T-cell (primary cell): ENCODE measurements around the gene PARD3B. TPM values are rescaled to one million over a fixed set of nuclear protein-coding genes. Genes with fewer than 3 reads are reported as not detected.

ENCODE experiments used
- ATAC-seq, 4 experiments: fragments of 200-7000 bp in 3 of 4; fragments of 150-1000 bp in 1 of 4; cut with Tn5 transposase; replicated peaks in 1 of 4; 1 replicate in 3 of 4; 2 replicates in 1 of 4; pipeline ENCODE4 v1.10.0; 2021; ENCODE audit warnings: moderate library complexity in 3 of 4, mild to moderate bottlenecking in 2 of 4, moderate number of reproducible peaks in 1 of 4
- CTCF ChIA-PET, 2 donors: fragments of 300-600 bp; sonication (Branson Sonifier 250); formaldehyde crosslinking; loops; one replicate each; lab custom pipeline; 2022; ENCODE audit warnings: antibody characterized with exemption in 2 of 2; lab: Charles Lee
- POLR2A ChIA-PET, 2 donors: fragments of 300-600 bp; sonication (Branson Sonifier 250); formaldehyde crosslinking; loops; one replicate each; lab custom pipeline; 2022; ENCODE audit warnings: antibody characterized with exemption in 2 of 2; lab: Charles Lee
- DNase-seq, 35 experiments: peaks; one replicate each; pipeline versions ENCODE4 v3.0.0 to v3.0.0-alpha.2; 2013 to 2023
- H3K27ac ChIP-seq: one replicate; pipeline ENCODE4 v1.5.1; 2013; ENCODE audit warnings: low read length
- H3K27me3 ChIP-seq, 2 experiments: replicated peaks in 1 of 2; 1 replicate in 1 of 2; 2 replicates in 1 of 2; pipeline versions ENCODE4 v1.6.1 to v1.7.0; 2013; ENCODE audit warnings: low read length in 1 of 2, mixed read lengths in 1 of 2; ENCODE audit not compliant: control insufficient read depth in 2 of 2, insufficient read depth in 2 of 2; ENCODE audit errors: extremely low read depth in 1 of 2
- H3K36me3 ChIP-seq, 2 donors: 1 replicate in 1 of 2; 2 replicates in 1 of 2; pipeline versions ENCODE4 v1.6.1 to v1.7.0; 2013; ENCODE audit warnings: low read length in 1 of 2; ENCODE audit not compliant: control insufficient read depth in 2 of 2, insufficient read depth in 1 of 2; ENCODE audit errors: extremely low read depth in 1 of 2
- H3K4me1 ChIP-seq, 2 experiments: 1 replicate in 1 of 2; 2 replicates in 1 of 2; pipeline versions ENCODE4 v1.6.1 to v1.7.0; 2013; ENCODE audit warnings: low read length in 2 of 2, mixed read lengths in 1 of 2; ENCODE audit not compliant: insufficient read depth in 2 of 2, control insufficient read depth in 1 of 2; ENCODE audit errors: extremely low read depth in 1 of 2
- H3K4me3 ChIP-seq, 2 donors: 1 replicate in 1 of 2; 2 replicates in 1 of 2; pipeline versions ENCODE4 v1.5.1 to v1.7.0; 2013; ENCODE audit warnings: mild to moderate bottlenecking in 2 of 2, low read length in 1 of 2, moderate library complexity in 1 of 2; ENCODE audit not compliant: control insufficient read depth in 1 of 2; ENCODE audit errors: extremely low read depth in 1 of 2
- H3K9me3 ChIP-seq: 2 replicates; pipeline ENCODE4 v1.7.0; 2013
- H3K27ac Mint-ChIP-seq, 2 donors: one replicate each; pipeline ENCODE4 v1.8.0; 2020 to 2021; ENCODE audit warnings: mild to moderate bottlenecking in 2 of 2, mixed read lengths in 2 of 2
- H3K27me3 Mint-ChIP-seq, 2 donors: one replicate each; pipeline ENCODE4 v1.8.0; 2021 to 2022; ENCODE audit warnings: mixed read lengths in 2 of 2
- H3K36me3 Mint-ChIP-seq: one replicate; pipeline ENCODE4 v1.8.0; 2021; ENCODE audit warnings: mixed read lengths
- H3K4me1 Mint-ChIP-seq, 3 donors: one replicate each; pipeline ENCODE4 v1.8.0; 2020 to 2022; ENCODE audit warnings: mixed read lengths in 3 of 3, mild to moderate bottlenecking in 1 of 3
- H3K4me3 Mint-ChIP-seq, 3 donors: one replicate each; pipeline ENCODE4 v1.8.0; 2020 to 2022; ENCODE audit warnings: mild to moderate bottlenecking in 3 of 3, mixed read lengths in 3 of 3, moderate library complexity in 3 of 3
- H3K9me3 Mint-ChIP-seq, 3 donors: one replicate each; pipeline ENCODE4 v1.8.0; 2020 to 2022; ENCODE audit warnings: mixed read lengths in 3 of 3
- WGBS: methylation state at CpG from one replicate; pipeline ENCODE4 v1.1.5; 2013; ENCODE audit warnings: missing lambda C conversion rate; ENCODE audit not compliant: insufficient coverage; 5-methylcytosine and 5-hydroxymethylcytosine counted together
- total RNA-seq, 35 experiments: library from RNA in 6 of 35; stranded (reverse) in 6 of 35; fragments of 120-200 nt in 1 of 35; gene quantifications; one replicate each; pipeline versions ENCODE4 v1.2.1 to v1.2.4 and lab custom pipeline; 2013 to 2026

PARD3B gene
- total RNA-seq, 5 donors from 2014 or later (not counting 1 experiment from before 2014, with no cell fraction given) = 0.75 to 2.0 (median 1.6) TPM

DNA sequence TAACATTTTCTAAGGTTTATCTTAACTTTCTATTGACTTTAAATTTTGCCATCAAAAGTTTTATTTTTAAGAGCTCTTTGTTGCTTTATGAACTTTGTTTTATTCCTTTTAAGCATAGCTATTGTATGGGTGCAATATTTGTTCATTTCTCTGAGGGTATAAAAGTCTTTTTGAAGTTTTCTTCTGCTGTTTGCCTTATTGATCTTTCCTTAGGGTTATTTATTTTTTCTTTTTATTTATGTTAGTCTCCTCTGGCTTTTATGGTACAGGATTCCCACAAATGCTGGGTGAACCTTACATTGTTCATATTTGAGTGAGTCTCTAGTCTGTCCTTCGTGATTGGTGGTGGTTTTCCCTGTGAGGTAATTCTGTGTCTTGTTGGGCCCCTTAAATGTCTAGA, 68.4 kb downstream of the PARD3B start:
- DNase-seq (no peak), ATAC-seq (no peak)
- H3K36me3 Mint-ChIP-seq = no peaks in the 10 kb centered on the region
- no peaks in the 10 kb centered on the region for H3K36me3 ChIP-seq
- ChIA-PET CTCF (no interaction called here), POLR2A (no interaction called here)
- H3K4me1 ChIP-seq = no peaks in the 10 kb centered on the region
- no peaks in the 10 kb centered on the region for H3K27me3 ChIP-seq
- H3K4me1 Mint-ChIP-seq = no peaks in the 10 kb centered on the region
- WGBS = no CpG with 5 or more reads among the region's 1 CpG
- no peak overlapping the region for H3K4me3 ChIP-seq
- peaks cover 2 to 11% of the 10 kb centered on the region in 2 donors for H3K27me3 Mint-ChIP-seq
- H3K27ac ChIP-seq = no peak overlapping the region
- no peak overlapping the region for H3K27ac Mint-ChIP-seq
- no peaks in the 10 kb centered on the region for H3K9me3 ChIP-seq
- no peaks in the 10 kb centered on the region for H3K9me3 Mint-ChIP-seq
- H3K4me3 Mint-ChIP-seq = no peak overlapping the region

GRCh38 chr2:204615456-204615855, 70.2 kb downstream of the PARD3B start:
- H3K4me1 ChIP-seq = no peaks in the 10 kb centered on the region

DNA sequence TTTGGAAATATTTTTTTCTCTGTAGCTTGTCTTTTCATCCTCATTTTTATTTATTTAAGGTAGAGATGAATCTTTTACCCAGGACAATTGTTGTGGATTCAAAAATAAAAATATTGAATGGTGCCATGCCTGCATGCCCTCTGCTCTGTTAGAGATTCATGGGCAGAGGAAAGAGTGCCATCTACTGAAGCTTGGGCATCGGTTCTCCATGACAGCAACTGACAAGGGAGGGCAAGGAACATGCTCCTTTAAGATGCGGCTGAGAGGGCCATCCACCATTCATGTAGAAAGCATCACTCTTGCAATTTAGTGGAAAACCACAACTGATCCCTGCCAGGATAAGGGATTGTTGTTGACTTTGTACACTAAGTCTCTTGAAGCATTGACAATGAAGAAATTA, 79.9 kb downstream of the PARD3B start:
- no peaks in the 10 kb centered on the region for H3K36me3 ChIP-seq
- ChIA-PET POLR2A (no interaction called here), CTCF (no interaction called here)
- H3K27me3 ChIP-seq = no peaks in the 10 kb centered on the region
- Mint-ChIP-seq H3K36me3 (no peaks in the 10 kb centered on the region), H3K27ac (no peak overlapping the region), H3K4me3 (no peak overlapping the region), H3K4me1 (no peaks in the 10 kb centered on the region), H3K27me3 (peaks cover 2 to 27% of the 10 kb centered on the region in 2 donors), H3K9me3 (no peaks in the 10 kb centered on the region)
- DNase-seq (no peak), ATAC-seq (no peak)
- no peak overlapping the region for H3K4me3 ChIP-seq
- H3K4me1 ChIP-seq = no peaks in the 10 kb centered on the region
- 67% methylated on average over 1 of the region's 2 CpGs for WGBS
- no peak overlapping the region for H3K27ac ChIP-seq
- no peaks in the 10 kb centered on the region for H3K9me3 ChIP-seq

More at GRCh38 chr2:204615456-204615855, 70.2 kb downstream of the PARD3B start:
- Histone ChIP-seq H3K4me3 (no peak overlapping the region), H3K36me3 (no peaks in the 10 kb centered on the region), H3K9me3 (no peaks in the 10 kb centered on the region), H3K27ac (no peak overlapping the region), H3K27me3 (no peaks in the 10 kb centered on the region)
- DNase-seq = no peak
- H3K36me3 Mint-ChIP-seq = no peaks in the 10 kb centered on the region
- no peak overlapping the region for H3K27ac Mint-ChIP-seq
- WGBS = 85% methylated on average over 4 of the region's 4 CpGs
- H3K27me3 Mint-ChIP-seq = peaks cover 3 to 14% of the 10 kb centered on the region in 2 donors
- CTCF ChIA-PET = no interaction called here
- ATAC-seq = no peak
- no peak overlapping the region for H3K4me3 Mint-ChIP-seq
- POLR2A ChIA-PET = no interaction called here
- H3K9me3 Mint-ChIP-seq = no peaks in the 10 kb centered on the region
- no peaks in the 10 kb centered on the region for H3K4me1 Mint-ChIP-seq

DNA sequence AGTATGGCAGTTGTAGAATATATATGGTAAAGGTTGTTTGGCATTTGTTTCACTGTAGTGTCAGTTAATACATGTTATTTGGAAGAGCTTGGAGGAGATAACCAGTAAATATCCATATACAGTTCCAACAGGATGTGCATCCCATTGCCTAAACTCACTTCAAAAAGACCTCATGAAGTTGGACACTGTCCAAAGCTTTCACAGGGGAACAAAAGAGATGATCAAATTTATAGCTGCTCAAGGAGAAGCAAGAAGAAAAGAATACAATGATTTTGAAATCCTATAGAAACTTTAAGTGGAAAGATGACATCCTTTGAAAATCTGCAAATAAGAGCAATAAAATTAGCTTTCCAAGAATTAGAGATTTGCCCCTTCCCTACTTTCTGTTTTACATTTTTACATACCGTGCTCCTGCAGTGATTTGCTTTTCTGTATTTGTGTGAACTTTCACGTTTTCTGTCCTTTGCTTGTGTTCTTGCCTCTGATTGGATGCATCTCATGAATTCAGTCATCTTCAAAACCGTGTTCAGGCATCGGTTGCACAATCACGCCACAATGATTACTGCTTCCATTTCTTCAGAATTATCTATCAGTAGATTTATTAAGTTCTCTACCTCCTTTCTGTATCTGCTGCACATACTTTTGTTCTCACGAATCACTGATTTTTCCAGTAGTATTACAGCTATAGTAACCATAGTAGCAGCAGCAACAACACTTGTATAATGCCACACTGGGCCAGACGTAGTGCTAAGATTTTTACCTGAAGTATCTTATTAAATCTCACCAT, 83.8 kb downstream of the PARD3B start:
- Histone ChIP-seq H3K4me3 (no peak overlapping the region), H3K36me3 (no peaks in the 10 kb centered on the region), H3K9me3 (no peaks in the 10 kb centered on the region), H3K4me1 (no peaks in the 10 kb centered on the region), H3K27ac (no peak overlapping the region), H3K27me3 (peaks cover 0 to 4% of the 10 kb centered on the region in 2 experiments)
- Mint-ChIP-seq H3K4me3 (no peak overlapping the region), H3K9me3 (no peaks in the 10 kb centered on the region), H3K36me3 (no peaks in the 10 kb centered on the region), H3K4me1 (no peaks in the 10 kb centered on the region), H3K27ac (no peak overlapping the region), H3K27me3 (peaks cover 9 to 19% of the 10 kb centered on the region in 2 donors)
- ChIA-PET POLR2A (no interaction called here), CTCF (no interaction called here)
- 79% methylated on average over 4 of the region's 7 CpGs for WGBS
- no peak for DNase-seq
- no peak for ATAC-seq

DNA sequence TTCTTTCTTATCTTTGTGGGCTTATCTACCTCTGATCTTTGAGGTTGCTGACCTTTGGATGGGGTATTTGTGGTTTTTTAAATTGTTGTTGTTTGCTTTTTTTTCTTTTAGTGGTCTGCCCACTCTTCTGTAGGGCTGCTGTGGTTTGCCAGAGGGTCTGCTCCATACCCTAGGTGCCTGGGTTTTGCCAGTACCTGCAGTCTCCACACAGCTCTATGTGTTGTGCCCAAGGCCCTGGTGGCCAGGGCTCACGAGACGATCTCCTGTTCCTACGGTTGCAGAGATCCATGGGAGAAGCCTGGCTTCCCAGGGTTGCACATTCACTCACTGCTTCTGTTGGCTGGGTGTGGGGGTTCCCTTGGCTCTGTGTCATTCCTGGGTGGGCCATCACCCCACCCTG, 87.1 kb downstream of the PARD3B start:
- H3K4me3 ChIP-seq = no peak overlapping the region
- Mint-ChIP-seq H3K9me3 (no peaks in the 10 kb centered on the region), H3K4me1 (no peaks in the 10 kb centered on the region), H3K36me3 (no peaks in the 10 kb centered on the region), H3K27me3 (peaks cover 9 to 16% of the 10 kb centered on the region in 2 donors), H3K4me3 (no peak overlapping the region), H3K27ac (no peak overlapping the region)
- H3K27ac ChIP-seq = no peak overlapping the region
- no peaks in the 10 kb centered on the region for H3K9me3 ChIP-seq
- ATAC-seq (no peak), DNase-seq (no peak)
- CTCF ChIA-PET = no interaction called here
- H3K36me3 ChIP-seq = no peaks in the 10 kb centered on the region
- no peaks in the 10 kb centered on the region for H3K4me1 ChIP-seq
- POLR2A ChIA-PET = no interaction called here
- peaks cover 0 to 4% of the 10 kb centered on the region in 2 experiments for H3K27me3 ChIP-seq
- WGBS = no CpG with 5 or more reads among the region's 3 CpGs

DNA sequence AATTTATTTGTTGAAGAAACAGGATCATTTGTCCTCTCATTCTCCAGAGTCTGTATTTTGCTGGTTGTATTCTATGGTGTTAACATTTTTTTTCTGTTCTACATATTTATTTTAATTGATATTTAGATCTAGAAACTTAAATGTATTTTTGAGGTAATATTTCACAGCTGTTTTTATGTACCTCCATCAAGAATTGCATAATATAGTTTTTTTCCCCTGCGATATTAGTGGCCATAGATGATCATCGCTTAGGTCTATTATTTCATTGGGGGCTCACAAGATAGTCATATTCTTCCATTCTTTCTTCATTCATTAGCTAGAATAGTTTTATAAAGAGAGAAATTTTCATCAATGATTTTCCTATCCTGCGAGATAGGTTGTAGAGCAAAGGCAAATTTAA, 89.3 kb downstream of the PARD3B start:
- H3K9me3 ChIP-seq = no peaks in the 10 kb centered on the region
- Mint-ChIP-seq H3K27me3 (peaks cover 7 to 9% of the 10 kb centered on the region in 2 donors), H3K36me3 (no peaks in the 10 kb centered on the region), H3K4me1 (no peaks in the 10 kb centered on the region), H3K4me3 (no peak overlapping the region), H3K9me3 (no peaks in the 10 kb centered on the region), H3K27ac (no peak overlapping the region)
- POLR2A ChIA-PET = no interaction called here
- DNase-seq = no peak
- no peak overlapping the region for H3K27ac ChIP-seq
- H3K4me3 ChIP-seq = no peak overlapping the region
- H3K27me3 ChIP-seq = peaks cover 0 to 4% of the 10 kb centered on the region in 2 experiments
- no peak for ATAC-seq
- H3K36me3 ChIP-seq = no peaks in the 10 kb centered on the region
- CTCF ChIA-PET = no interaction called here
- no CpG with 5 or more reads among the region's 3 CpGs for WGBS
- H3K4me1 ChIP-seq = no peaks in the 10 kb centered on the region
